Chondrocyte (in vitro differentiated cells): Measurements from ENCODE around the gene IL36B. TPM values are rescaled to one million over a fixed set of nuclear protein-coding genes. Genes with fewer than 3 reads are reported as not detected.

Experiments used
- DNase-seq: peaks from one replicate; pipeline ENCODE4 v3.0.0; 2021; ENCODE audit warnings: mixed read lengths, low spot score
- H3K27ac Mint-ChIP-seq: one replicate; pipeline ENCODE4 v1.8.0; 2021; ENCODE audit warnings: mild to moderate bottlenecking, moderate library complexity, mixed read lengths; ENCODE audit not compliant: unreplicated experiment
- H3K27me3 Mint-ChIP-seq: 2 replicates; pipeline ENCODE4 v1.8.0; 2021; ENCODE audit warnings: low read depth, mixed read lengths
- H3K36me3 Mint-ChIP-seq: 2 replicates; pipeline ENCODE4 v1.8.0; 2021; ENCODE audit warnings: low read depth, mixed read lengths
- H3K4me1 Mint-ChIP-seq: 2 replicates; pipeline ENCODE4 v1.8.0; 2021; ENCODE audit warnings: low read depth, mild to moderate bottlenecking, mixed read lengths
- H3K4me3 Mint-ChIP-seq: one replicate; pipeline ENCODE4 v1.8.0; 2021; ENCODE audit warnings: mild to moderate bottlenecking, moderate library complexity, mixed read lengths; ENCODE audit not compliant: unreplicated experiment
- H3K9me3 Mint-ChIP-seq: 2 replicates; pipeline ENCODE4 v1.8.0; 2021; ENCODE audit warnings: low read depth, mixed read lengths
- CTCF ChIP-seq: fragments of 200-600 bp; sonication (generic); IDR thresholded peaks from 2 replicates; pipeline ENCODE4 v1.5.0; 2021; ENCODE audit warnings: antibody characterized with exemption, mild to moderate bottlenecking, moderate library complexity
- total RNA-seq: library from RNA; stranded (reverse); gene quantifications from 3 replicates; pipeline ENCODE4 v1.2.1, GENCODE V29; 2021

IL36B gene
- total RNA-seq, 1 donor from 2014 or later: not detected

- no peak overlapping the region for H3K27ac Mint-ChIP-seq
- H3K36me3 Mint-ChIP-seq: no peaks in the 10 kb centered on the region
- DNase-seq: no peak
- peaks cover 9% of the 10 kb centered on the region for H3K9me3 Mint-ChIP-seq
- peaks cover 32% of the 10 kb centered on the region for H3K27me3 Mint-ChIP-seq
- H3K4me3 Mint-ChIP-seq: no peak overlapping the region
- no peaks in the 10 kb centered on the region for H3K4me1 Mint-ChIP-seq
- no peak for TF ChIP-seq CTCF
These were observed 9.5 kb upstream of the IL36B start for GRCh38 chr2:113061896-113062770.

GRCh38 chr2:113061241-113061640, 8.6 kb upstream of the IL36B start:
- peaks cover 8% of the 10 kb centered on the region for H3K9me3 Mint-ChIP-seq
- H3K4me3 Mint-ChIP-seq: no peak overlapping the region
- no peaks in the 10 kb centered on the region for H3K36me3 Mint-ChIP-seq
- H3K4me1 Mint-ChIP-seq: no peaks in the 10 kb centered on the region
- H3K27me3 Mint-ChIP-seq: peaks cover 29% of the 10 kb centered on the region
- no peak overlapping the region for H3K27ac Mint-ChIP-seq
- TF ChIP-seq CTCF: no peak
- DNase-seq: no peak

GRCh38 chr2:113060796-113061195, 8.1 kb upstream of the IL36B start:
- H3K4me1 Mint-ChIP-seq: no peaks in the 10 kb centered on the region
- no peak overlapping the region for H3K27ac Mint-ChIP-seq
- peaks cover 31% of the 10 kb centered on the region for H3K27me3 Mint-ChIP-seq
- H3K4me3 Mint-ChIP-seq: no peak overlapping the region
- peaks cover 13% of the 10 kb centered on the region for H3K9me3 Mint-ChIP-seq
- TF ChIP-seq CTCF: no peak
- H3K36me3 Mint-ChIP-seq: no peaks in the 10 kb centered on the region
- no peak for DNase-seq

GRCh38 chr2:113060396-113060795, 7.7 kb upstream of the IL36B start:
- no peak for DNase-seq
- no peak for TF ChIP-seq CTCF
- no peaks in the 10 kb centered on the region for H3K4me1 Mint-ChIP-seq
- peaks cover 31% of the 10 kb centered on the region for H3K27me3 Mint-ChIP-seq
- H3K36me3 Mint-ChIP-seq: no peaks in the 10 kb centered on the region
- peaks cover 15% of the 10 kb centered on the region for H3K9me3 Mint-ChIP-seq
- H3K27ac Mint-ChIP-seq: no peak overlapping the region
- no peak overlapping the region for H3K4me3 Mint-ChIP-seq

- no peak for DNase-seq
- no peak for TF ChIP-seq CTCF
- Mint-ChIP-seq H3K4me1 (no peaks in the 10 kb centered on the region), H3K27me3 (peaks cover 32% of the 10 kb centered on the region), H3K9me3 (peaks cover 17% of the 10 kb centered on the region), H3K4me3 (no peak within 1 kb of the TSS), H3K27ac (no peak within 1 kb of the TSS), H3K36me3 (no peaks in the 10 kb centered on the region)
These were observed 6.6 kb upstream of the IL36B start, which contains the start of gene IL36RN for GRCh38 chr2:113058998-113059960. Gene IL36RN (plus strand): TSS chr2:113059198. CDS start chr2:113059439, 241 bp downstream.
